HG03571 (cell line): ENCODE measurements around the gene RNF186.
"Not testable (repeated sequence)": the region's sequence is repeated elsewhere in the genome, so short reads cannot be mapped to it uniquely, and the experiment has no call there.

Experiments used
- ATAC-seq: cut with Tn5 transposase; IDR thresholded peaks from one replicate; pipeline ENCODE4 v1.9.1; 2021; ENCODE audit not compliant: unreplicated experiment

Gene RNF186

GRCh38 chr1:19797827-19798226, 17.3 kb downstream of the RNF186 start:
- no peak for ATAC-seq

- no peak for ATAC-seq
Observed at GRCh38 chr1:19794583-19794982, 20.5 kb downstream of the RNF186 start.

GRCh38 chr1:19793360-19794046, 21.6 kb downstream of the RNF186 start:
- ATAC-seq, result no peak

DNA sequence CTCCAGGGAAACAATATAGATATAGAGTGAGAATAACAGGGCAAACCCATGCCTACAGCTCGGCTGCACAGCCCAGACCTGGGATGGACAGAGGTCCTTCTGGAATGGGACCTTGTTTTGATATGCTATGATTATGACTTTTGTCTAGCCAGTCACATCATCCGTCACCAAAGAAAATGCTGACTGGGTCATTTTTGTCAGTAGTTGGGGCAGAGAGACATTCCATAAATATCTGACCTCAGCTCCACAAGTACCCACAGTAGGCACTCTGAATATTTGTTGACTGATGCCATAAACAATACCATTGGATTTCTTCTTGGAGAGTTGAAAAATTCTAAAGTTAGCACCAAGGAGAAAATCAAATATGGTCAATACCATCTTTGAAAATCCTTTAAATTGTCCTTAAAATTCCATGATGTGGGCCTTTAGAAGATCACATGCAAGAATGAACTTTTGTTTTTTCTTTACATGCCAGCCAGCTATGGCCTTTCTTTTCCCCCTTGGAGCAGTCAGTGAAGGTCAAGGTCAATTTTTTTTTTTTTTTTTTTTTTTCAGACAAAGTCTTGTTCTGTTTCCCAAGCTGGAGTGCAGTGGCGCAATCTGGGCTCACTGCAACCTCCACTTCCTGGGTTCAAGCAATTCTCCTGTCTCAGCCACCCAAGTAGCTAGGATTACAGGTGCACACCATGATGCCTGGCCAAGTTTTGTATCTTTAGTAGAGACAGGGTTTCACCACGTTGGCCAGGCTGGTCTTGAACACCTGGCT, 22.7 kb downstream of the RNF186 start:
- ATAC-seq, result no peak

GRCh38 chr1:19790061-19790975, 24.8 kb downstream of the RNF186 start:
- not testable (repeated sequence) for ATAC-seq

GRCh38 chr1:19786988-19787423, 28.1 kb downstream of the RNF186 start:
- ATAC-seq, result no peak

- no peak for ATAC-seq
Observed at GRCh38 chr1:19785660-19786059, 29.4 kb downstream of the RNF186 start.

DNA sequence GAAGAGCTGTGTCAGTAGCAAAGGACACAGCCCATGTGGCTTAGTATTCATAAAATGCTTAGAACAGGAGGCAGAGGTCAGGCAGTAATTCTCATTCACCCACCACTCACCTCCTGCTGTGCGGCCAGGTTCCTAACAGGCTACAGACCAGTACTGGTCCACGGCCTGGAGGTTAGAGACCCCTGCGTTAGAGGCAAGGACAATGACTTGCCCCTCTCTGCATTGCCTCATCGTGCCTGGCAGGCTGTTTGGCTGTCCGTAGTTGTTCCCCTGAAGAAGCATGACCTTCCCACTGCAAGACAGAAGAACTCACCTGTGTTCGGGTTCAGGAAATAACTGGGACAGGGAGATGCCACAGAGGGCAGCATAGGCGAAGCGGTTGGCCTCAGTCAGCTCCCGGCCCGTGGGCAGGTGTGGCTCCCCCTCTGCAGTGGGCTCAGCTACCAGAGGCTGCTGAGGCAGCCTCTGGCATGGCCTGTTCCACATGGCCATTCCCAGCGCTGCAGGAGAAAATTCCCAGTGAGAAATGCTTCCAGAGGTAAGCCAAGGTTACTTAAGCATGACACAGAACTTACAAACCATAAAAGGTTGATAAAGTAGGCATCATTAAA, 34.7 kb downstream of the RNF186 start:
- no peak for ATAC-seq

DNA sequence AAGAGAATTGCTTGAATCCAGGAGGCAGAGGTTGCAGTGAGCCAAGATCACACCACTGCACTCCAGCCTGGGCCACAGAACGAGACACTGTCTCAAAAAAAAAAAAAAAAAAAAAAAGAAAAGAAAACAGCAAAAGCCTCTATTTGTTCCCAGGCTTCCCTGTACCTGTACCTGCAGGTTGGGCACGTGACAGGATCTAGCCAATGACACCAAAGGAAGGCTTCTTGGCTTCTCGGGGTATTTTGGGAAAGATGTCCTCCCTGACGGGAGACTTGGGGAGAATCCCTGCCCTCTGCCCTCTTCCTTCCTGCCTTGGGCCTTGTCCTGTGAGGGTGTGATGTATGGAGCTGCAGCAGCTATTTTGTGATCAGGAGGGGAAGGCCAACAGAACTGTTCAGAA, 38.1 kb downstream of the RNF186 start:
- ATAC-seq, result no peak

- ATAC-seq, result no peak
Observed at GRCh38 chr1:19776287-19776686, 38.8 kb downstream of the RNF186 start.

GRCh38 chr1:19775831-19776230, 39.3 kb downstream of the RNF186 start:
- ATAC-seq, result no peak

DNA sequence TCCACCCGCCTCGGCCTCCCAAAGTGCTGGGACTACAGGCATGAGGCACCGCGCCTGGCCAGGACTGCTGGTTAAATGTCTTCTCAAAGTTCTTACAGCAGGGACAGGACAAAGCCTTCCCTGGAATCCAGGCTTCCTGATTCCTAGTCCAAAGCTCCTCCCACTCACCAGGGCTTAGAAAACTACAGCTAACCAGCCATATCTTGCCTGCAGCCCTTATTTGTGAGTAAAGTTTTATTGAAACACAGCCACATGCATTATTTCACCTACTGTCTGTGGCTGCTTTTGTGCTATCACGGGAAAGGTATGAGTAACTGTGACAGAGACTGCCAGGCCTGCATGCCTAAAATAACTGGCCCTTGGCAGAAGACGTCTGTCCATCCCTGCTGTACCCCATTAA, 39.8 kb downstream of the RNF186 start:
- ATAC-seq, result no peak

DNA sequence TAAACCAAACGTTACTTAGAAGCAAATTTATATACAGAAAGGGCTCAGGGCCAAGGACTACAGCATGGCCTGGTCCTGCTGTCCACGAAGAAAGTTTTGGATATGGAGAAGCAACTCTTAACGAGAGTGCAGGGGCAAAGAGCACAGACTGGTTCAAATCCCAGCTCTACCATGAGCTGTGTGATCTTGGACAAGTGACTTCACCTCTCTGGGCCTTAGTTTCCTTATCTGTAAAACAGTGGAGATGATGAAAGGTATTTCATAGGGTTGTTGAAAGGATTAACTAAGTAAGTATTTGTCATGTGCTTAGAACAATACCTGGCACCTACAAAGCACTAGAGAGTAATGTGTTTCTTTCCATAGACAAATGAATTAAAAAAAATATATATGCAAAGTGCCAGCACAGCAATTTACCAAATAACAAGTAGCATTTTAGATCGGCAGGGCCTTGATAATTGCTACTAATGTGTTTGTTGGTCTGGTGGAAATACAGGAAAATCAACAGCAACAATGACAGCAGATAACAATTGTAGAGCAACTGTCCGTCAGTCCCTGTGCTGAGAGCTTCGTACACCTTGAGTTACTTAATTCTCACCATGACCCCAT, 40.8 kb downstream of the RNF186 start:
- no peak for ATAC-seq

DNA sequence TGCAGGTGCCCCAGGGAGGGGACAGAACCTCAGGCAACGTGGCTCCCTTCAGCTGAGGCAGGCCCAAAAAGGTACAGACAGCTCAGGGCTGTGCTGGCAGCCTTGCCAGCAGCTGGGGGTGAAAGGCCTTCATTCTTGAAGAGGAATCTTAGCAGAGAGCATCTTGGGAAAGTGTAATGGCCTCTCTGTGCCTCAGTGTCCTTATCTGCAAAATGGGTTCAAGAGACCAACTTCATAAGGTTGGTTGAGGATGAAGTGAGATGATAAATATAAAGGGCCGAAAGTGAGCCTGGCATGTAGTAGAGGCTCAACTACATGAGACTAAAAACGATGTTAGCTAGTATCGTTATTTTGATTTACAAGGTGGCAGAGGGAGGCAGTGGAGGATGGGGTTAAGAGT, 41.6 kb downstream of the RNF186 start:
- no peak for ATAC-seq

GRCh38 chr1:19772053-19772452, 43.0 kb downstream of the RNF186 start:
- no peak for ATAC-seq

DNA sequence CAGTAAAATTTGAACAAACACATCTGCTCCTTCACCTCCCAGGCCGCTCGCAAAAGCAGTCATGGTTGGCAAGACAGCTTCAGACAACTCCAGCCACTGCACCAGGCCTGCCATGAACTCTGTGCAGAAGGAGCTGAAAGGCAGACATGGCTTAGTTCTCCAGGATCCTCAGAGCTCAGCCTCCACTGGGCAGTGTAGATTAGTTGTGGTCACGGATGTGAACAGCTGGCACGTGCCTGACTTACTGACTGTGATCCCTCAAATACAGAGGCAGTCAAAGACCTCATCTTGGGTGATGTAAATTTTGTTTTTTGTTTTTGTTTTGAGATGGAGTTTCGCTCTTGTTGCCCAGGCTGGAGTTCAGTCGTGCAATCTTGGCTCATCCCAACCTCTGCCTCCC, 43.7 kb downstream of the RNF186 start:
- no peak for ATAC-seq

- no peak for ATAC-seq
Observed at GRCh38 chr1:19770436-19771190, 44.5 kb downstream of the RNF186 start.

GRCh38 chr1:19769211-19769932, 45.7 kb downstream of the RNF186 start:
- no peak for ATAC-seq
